DOHH2 (cell line): ENCODE results near the gene XRRA1.

Source experiments
- EZH2phosphoT487 ChIP-seq: fragments of 200-600 bp; sonication (generic); IDR thresholded peaks from 2 replicates; pipeline ENCODE4 v1.6.1; 2017; ENCODE audit warnings: borderline replicate concordance, mild to moderate bottlenecking, antibody characterized with exemption, low read length, moderate library complexity, mixed read lengths
- TF ChIP-seq, protein P1 (sequence below): fragments of 200-600 bp; sonication (generic); IDR thresholded peaks from one replicate; pipeline ENCODE4 v1.5.1; 2014; ENCODE audit warnings: antibody characterized with exemption, mild to moderate bottlenecking, low read depth, low read length; ENCODE audit not compliant: poor library complexity, severe bottlenecking

DNA sequence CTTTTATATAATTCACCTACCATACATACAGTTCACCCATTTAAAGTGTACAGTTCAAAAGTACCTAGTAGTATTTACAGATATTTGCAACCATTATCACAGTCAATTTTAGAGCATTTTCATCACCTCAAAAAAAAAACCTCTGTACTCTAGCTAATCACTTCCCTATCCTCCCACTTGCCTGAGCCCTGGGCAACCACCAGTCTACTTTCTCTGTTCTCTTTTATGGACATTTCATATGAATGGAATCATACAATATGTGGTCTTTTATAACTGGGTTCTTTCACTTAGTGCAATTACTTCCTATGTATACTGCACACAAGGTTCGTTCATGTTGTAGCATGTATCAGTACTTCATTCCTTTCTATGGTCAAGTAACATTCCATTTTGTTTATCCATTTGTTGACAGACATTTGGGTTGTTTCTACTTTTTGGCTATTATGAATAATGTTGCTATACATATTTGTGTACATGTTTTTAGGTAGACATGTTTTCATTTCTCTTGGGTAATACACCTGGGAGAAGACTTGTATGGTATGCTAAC is 22.0 kb upstream of the XRRA1 start:
- TF ChIP-seq EZH2phosphoT487: no peak
- TF ChIP-seq, protein P1, sequence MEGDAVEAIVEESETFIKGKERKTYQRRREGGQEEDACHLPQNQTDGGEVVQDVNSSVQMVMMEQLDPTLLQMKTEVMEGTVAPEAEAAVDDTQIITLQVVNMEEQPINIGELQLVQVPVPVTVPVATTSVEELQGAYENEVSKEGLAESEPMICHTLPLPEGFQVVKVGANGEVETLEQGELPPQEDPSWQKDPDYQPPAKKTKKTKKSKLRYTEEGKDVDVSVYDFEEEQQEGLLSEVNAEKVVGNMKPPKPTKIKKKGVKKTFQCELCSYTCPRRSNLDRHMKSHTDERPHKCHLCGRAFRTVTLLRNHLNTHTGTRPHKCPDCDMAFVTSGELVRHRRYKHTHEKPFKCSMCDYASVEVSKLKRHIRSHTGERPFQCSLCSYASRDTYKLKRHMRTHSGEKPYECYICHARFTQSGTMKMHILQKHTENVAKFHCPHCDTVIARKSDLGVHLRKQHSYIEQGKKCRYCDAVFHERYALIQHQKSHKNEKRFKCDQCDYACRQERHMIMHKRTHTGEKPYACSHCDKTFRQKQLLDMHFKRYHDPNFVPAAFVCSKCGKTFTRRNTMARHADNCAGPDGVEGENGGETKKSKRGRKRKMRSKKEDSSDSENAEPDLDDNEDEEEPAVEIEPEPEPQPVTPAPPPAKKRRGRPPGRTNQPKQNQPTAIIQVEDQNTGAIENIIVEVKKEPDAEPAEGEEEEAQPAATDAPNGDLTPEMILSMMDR: no peak
